Middle frontal gyrus (tissue), 1 donor: ENCODE results near the gene TDG.
"Not testable (repeated sequence)": the region's sequence is repeated elsewhere in the genome, so short reads cannot be mapped to it uniquely, and the experiment has no call there.

Experiments
- DNase-seq: peaks from one replicate; pipeline ENCODE4 v3.0.0-alpha.2; 2015; ENCODE audit warnings: low spot score; ENCODE audit errors: extremely low spot score

Gene TDG

DNA sequence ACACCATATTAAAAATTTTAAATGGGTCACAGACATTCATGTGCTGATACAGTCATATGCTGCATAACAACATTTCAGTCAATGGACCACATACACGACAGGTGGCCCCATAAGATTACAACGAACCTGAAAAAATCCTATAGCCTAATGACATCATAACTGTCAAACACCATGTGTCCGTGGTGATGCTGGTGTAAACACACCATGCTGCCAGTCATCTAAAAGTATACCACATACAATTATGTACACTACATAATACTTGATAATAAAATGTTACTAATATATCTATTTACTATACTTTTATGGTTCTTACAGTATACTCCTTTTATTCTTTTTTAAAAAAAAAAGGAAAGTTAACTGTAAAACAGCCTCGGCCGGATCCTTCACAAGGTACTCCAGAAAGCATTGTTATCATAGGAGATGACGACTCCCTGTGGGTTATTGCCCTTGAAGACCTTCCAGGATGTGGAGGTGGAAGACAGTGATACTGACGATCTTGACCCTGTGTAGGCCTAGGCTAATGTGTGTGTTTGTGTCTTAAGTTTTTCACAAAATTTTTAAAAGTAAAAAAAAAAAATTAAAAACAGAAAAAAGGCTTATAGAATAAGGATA, 5.0 kb upstream of the TDG start:
- no peak for DNase-seq

DNA sequence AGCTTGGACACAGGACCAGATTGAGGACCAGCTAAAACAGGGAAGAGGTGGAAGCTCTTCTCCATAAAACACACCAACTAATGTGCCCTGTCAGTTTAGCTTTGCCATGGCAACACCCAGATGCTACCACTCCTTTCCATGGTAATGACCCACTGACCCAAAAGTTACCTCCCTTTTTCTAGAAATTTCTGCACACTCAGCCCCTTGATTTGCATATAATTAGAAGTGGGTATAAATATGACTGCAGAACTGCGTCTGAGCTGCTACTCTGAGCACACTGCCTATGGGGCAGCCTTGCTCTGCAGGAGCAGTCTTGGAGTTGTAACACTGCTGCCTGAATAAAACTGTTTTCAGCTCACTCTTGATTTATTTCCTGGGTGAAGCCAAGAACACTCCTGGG, 3.2 kb upstream of the TDG start:
- DNase-seq = no peak

DNA sequence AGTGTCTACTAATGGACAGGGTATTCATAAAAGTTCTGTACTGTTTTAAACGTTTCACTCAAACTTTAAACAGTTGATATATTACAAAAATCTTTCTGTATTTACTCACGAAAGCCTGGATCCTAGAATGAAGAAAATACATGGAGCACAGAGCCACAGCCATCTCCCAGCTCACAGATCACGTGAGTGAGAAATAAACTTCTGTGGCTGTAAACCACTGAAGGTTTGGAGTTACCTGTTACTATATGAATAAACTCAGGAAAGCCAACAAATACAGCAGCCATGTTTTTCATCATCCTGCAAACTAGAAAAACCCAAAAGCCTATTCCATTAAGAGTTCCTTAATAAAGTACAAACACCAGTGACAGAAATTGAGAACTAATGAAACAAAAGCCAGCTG, 867 bp upstream of the TDG start:
- no peak for DNase-seq

DNA sequence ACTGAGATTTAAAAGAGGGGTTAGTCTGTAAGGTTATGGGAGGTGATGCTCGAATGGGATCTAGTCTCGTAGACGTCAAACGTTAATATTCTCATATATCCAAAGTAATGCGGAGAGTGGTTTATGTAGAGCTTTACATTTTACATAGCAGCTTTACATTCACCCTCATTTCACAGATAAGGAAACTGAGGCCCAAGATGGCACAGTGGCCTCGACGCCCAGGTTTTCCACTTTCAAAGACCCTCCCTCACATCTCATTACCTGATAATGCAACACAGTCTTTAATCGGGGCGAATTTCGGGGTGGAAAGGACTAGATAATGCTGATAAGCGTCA, 450 bp upstream of the TDG start:
- DNase-seq = no peak

DNA sequence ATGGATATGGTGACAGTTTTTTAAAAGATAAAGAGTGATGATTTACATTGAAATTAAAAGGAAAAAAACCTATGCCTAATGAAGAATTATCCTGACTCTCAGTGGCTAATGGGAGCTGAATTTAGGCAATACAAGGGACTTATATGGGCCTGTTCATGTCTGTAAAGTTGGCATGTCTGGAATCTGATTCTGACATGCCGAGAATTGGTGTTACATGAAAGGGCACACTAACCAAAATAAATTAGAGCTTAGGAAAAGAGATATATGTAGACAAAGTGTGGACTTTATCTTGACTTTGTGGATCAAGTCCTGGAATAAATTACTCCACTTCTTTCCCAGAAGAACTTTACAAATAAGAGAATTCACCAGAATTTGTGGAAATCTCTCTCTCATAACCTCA, 1.1 kb downstream of the TDG start:
- no peak for DNase-seq

DNA sequence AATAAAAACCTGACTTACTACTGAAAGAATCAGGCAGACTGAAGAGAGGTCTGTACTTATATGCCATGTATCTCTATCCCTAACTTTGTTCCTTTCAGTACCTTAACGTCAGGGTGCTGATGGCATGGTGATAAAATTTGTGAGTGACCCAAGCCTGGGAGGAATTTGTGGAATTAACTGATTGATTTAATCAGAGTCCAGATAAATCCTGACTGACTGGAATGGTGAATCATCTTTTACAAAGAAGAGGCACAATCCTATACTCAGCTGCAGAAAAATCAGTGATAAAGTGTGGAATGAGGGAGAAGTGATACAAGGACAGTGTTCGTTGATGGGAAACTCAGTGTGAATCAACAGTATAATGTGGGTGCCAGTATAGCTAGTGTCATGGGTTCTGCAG, 3.7 kb downstream of the TDG start:
- no peak for DNase-seq

DNA sequence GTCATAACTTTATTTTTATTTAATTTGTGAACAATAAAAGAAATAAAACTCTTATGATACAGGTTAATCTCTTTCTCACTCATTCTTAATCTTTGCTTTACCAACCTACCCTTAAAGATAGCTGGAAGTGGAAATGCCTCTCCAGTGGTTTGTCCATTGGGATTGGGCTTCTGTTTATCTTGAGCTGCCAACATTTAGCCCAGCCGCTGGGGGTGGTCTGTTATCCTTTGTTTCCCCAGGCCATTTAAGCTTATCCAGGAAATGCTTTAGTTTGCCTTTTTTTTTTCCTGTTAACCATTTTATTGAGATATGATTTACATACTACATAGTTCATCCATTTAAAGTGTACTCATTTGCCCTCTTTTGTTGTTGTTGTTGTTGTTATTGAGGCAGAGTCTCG, 8.2 kb downstream of the TDG start:
- DNase-seq = no peak

DNA sequence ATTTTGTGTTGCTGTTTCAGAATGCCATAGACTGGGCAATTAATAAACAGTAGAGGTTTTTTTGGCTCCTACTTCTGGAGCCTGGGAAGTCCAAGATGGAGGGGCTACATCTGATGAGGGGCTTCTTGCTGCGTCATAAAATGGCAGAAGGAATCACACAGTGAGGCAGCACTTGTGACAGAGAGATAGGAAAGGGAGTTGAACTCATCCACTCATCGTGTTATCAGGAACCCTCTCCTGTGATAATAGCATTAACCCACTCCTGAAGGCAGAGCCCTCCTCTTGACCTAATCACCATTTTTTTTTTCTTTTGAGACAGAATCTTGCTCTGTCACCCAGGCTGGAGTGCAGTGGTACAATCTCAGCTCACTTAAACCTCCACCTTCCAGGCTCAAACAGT, 9.7 kb downstream of the TDG start:
- no peak for DNase-seq

DNA sequence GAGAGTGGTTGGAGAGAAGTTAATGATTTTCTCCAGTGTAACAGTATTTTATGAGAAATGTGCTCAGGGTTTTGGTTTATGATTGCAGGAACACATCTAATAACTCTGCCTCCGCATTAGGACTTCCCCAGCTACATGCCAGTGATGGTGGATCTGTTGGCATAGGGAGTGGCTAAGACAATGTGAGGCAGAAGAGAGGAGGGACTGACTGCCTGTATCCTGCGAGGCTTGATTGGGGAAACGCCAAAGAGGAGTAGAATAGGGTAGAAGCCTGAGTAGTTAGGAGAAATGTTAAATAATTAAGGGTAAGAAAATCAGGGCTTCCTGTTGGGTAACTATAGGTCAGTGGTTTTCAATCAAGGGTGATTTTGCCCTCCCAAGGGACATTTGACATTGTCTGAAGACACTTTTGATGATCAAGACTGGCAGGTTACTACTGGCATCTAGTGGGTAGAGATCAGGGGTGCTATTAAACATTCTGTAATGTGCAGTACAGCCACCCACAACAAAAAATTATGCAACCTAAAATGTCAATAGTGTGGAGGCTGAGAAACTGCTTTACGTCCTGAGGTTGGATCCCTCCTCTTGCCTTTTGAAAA, 12.8 kb downstream of the TDG start:
- DNase-seq = no peak

DNA sequence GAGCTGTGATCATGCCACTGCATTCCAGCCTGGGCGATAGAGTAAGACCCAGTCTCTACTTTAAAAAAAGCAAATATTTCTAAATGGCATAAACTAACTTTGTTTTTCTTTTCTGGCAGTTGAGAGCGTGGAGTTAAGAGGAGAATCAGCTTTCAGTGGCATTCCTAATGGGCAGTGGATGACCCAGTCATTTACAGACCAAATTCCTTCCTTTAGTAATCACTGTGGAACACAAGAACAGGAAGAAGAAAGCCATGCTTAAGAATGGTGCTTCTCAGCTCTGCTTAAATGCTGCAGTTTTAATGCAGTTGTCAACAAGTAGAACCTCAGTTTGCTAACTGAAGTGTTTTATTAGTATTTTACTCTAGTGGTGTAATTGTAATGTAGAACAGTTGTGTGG, 21.2 kb downstream of the TDG start:
- DNase-seq = no peak

DNA sequence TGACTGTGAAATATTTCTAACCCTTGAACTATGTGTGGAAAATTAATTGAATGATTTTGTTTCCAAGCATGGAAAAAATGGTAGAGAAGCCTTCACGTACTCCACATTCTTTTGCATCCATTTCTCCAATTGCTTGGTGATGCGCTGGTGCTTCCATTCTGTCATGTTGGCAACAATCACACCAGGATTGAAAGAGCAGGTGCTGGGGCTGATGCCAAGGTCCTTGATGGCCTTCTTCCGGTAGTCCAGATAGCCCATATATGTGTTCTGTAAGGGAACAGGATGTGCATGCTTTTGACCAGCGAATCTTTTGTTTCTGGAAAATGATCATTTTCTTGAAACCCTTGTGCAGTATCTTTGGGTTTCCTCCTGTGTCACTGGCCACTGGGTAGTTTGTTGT, 28.6 kb downstream of the TDG start:
- DNase-seq = no peak

DNA sequence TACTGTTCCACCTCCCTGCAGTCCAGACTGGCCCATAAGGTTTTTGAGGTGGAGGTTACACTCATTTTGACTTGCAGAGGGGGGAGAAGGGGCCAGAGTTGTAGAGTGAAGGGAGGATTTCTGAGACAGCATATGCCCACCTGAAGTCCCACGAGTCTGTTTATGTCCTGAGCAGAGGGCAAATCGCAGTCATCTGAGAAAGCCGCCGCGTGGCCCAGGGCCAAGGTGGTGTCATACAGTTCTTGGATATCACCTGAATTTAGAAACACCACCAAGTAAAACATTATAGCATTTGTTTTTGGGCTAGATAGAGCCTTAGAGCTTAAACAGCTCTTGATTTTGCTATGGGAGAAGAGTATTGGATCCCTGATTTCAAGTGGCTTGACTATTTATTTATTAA, 30.9 kb downstream of the TDG start:
- DNase-seq = no peak

DNA sequence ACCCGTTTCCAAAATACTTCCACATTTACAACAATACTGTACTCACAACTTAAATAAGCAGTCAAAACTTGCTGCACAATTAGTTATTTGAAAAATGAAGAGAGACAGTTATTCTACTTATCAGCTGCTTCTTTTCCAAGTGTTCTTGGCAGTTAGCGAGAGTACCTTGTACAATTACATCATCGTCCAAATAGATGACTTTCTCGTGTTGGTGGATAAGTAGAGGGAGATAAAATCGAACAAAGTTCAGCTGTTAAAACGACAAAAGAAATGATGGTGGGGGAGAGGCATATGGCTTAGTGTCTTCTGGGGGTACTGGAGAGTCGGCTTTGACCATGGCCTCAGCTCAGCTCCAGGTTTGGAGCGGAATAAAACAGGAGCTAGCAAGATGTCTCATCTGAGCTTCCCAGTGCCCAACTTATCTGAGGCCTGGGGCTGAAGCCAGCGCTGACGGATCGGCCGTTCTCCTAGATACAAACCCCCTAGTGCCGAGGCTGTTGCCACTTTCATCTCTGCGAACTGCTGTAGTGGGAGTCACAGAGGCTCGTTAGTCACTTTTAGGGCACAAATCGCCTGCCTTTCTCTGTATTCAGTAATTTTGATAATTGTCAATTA, 31.7 kb downstream of the TDG start:
- no peak for DNase-seq

DNA sequence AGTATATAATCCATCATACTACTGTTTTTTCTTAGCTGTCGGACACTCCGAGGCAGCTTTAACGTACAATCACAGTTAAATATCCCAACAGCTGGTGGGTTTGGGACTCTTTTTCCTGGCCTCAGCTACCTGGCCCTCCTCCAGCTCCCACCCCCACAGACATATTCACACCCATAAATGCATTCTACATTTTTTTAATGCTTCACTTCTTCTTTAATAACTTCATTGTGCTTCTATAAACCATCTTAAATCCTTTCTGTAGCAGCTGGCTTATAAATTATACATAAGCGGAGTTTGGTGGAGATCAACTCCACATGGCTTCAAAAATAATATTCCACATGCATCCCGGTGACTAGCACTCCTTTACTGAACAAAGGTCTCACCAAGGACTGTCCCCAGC, 33.3 kb downstream of the TDG start:
- no peak for DNase-seq

DNA sequence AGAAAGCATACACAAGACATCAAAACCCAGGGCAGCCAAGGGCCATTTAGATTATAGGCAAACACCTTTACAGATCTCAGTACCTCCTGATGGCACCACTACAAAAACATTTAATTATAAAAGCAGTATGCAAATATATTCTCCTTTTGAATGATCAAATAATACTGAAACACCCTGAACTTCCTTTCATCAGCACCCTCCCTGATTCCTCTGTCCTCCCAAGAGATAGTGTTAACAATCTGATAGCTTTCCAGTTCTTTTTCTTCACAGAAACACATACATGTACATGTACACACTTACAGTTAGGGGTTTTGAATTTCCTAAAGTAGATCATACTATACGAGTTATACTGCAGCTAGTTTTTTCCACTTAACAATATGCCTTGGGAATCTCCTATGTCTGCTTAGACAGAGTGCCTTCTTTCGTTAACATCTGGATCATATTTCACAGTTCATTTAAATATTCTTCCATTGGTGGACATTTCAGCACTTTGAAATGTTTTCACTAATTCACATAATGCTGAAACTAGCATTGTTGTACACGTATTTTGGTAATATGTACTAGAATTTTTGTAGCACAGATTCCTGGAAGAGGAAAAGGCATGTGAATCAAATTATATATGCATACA, 35.2 kb downstream of the TDG start:
- no peak for DNase-seq

DNA sequence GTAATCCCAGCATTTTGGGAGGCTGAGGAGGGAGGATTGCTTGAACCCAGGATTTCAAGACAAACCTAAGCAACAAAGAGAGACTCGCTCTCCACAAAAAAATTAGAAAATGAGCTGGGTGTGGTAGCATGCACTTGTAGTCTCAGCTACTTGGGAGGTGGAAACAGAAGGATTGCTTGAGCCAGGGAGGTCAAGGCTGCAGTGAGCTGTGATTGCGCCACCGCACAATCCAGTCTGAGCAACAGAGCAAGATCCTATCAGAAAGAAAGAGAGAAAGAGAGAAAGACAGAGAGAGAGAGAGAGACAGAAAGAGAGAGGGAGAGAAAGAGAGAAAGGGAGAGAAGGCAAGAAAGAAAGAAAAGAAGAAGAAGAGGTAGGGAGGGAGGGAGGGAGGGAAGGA, 37.0 kb downstream of the TDG start:
- DNase-seq = no peak

DNA sequence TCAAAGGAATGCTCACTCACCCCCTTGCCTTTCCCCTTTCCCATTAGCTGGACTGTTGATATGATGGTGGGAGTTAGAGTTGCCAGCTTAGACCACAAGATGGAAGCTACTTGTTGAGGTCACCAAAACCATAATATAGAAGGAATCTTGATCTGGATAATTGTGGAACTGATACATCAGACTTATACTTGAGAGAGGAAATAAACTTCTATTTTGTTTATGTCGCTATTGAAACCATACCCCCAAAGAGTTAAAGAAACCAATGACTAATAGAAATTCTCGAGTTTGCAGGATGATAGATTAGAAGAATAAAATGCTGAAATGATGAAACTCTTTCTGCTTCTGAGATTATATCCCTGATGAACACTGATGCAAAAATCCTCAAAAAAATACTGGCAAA, 37.9 kb downstream of the TDG start:
- DNase-seq = no peak

DNA sequence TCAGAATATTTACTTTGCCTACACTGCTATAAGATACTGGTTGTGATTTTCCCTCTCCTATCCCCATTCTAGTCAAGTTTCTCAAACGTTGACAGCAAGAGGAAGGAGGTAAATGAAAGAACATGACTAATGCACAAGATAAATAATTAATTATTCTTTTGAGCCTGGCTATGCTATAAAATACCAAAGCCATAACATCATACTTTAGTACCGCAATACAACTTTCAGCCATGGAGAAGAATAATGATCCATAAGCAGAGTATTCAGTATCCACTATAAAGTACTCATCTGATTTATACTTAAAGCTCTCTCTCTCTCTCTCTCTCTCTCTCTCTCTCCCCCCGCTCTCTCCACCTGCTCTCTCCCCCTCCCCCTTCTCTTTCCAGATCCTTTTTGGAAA, 41.3 kb downstream of the TDG start:
- no peak for DNase-seq

DNA sequence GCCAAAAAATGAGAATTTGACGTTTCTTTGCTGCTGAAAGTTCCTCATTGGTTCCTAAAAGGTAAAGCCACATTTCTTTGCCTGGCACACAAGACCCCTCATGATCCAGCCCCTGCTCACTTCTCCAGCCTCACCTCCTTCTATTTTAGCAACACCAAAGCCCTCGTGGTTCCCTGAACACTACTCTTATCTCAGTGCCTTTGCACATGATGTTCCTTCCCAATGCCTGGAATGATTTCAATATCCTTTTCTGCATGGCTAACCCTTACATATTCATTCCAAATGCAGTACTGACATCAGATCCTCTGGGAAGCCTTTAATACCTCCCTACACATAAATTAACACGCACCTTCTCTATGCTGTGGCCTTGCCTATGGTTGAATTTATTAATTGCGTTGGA, 44.4 kb downstream of the TDG start:
- DNase-seq = no peak

DNA sequence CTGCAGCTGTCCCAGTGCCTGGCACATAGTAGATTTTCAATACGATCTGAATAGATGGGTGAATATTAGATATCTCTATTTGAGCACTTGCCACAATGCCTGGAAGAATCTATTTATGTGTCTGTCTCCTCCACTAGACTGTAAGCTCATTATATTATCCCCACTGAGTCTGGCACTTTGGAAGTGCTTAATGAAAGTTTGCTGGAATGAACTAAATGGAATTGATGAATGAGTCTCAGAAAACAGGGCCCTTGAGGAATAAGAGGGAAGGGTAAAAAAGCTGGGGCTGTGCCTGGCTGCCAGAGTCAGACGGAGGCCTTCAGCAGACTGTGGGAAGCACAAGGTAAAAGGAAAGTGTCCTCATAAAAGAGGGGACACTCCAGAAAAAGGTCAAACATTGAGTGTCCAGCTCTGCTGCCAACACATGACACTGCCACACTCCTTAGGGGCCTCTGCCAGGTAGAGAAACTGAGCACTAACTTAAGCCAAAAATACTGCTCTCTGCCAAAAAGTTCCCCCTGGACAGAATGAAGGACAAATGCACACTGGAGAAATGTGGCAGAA, 45.0 kb downstream of the TDG start:
- peak; percentile 11 for DNase-seq

DNA sequence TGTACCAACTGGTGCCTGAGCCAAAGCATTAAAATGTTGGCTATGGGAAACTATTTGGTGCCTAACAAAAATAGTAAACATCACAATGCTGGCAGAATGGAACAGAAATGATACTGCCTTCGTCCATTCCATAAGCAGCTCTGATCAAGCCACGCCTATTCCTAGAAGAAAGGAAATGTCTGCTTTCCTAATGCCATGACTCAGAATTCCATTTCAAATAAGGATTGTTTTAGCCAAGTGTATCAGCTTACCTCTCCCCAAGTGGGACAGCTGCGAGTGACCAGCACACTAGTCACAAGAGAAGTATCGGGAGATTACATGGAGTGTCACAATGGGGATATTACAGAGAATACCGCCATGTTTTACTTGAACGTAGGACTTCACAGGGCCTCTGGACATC, 45.6 kb downstream of the TDG start:
- DNase-seq = no peak

DNA sequence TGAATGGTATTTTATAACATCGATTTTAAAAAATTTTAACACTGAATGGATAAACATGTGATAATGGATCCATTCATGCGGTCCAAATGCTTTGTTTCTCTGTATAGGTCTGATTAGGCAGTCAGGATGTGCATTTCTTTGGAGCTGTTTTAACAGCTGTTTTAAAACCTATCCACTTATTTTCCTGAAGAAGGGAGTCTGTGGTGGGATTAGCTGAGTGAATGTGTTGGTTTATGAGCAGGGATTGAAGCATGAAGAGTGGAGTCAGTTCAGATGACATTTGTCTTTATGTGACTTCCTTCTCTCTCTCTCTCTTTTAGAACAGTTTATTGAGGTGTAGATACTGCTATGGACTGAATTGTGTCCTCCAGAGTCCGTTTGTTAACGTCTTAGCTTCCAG, 46.7 kb downstream of the TDG start:
- no peak for DNase-seq

DNA sequence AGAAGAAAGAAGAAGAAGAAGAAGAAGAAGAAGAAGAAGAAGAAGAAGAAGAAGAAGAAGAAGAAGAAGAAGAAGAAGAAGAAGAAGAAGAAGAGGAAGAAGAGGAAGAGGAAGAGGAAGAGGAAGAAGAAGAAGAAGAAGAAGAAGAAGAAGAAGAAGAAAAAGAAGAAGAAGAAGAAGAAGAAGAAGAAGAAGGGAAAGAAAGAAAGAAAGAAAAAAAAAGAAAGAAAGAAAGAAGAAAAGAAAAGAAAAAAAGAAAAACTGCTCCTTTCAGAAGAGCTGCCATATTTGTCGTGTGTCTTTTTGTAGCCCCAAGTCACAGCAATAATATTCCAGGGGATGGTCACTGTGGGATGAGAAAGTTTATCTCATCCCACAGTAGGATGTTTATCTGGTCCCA, 56.2 kb downstream of the TDG start:
- DNase-seq = not testable (repeated sequence)
